Islet of Langerhans (tissue), 1 donor: ENCODE results near the gene BTBD17.

ENCODE experiments used
- FAIRE-seq: peaks from one replicate; lab custom pipeline; 2011; peaks lifted over from hg19 to GRCh38; lab: Jason Lieb, UNC

The BTBD17 gene

GRCh38 chr17:74335529-74336062 is 26.1 kb downstream of the BTBD17 start:
- no peak for FAIRE-seq

GRCh38 chr17:74334393-74335039 is 27.2 kb downstream of the BTBD17 start:
- no peak for FAIRE-seq

GRCh38 chr17:74332763-74333283 is 28.8 kb downstream of the BTBD17 start:
- no peak for FAIRE-seq

GRCh38 chr17:74332017-74332650 is 29.5 kb downstream of the BTBD17 start:
- no peak for FAIRE-seq

GRCh38 chr17:74330446-74330845 is 31.2 kb downstream of the BTBD17 start:
- FAIRE-seq: no peak

- FAIRE-seq: no peak
These were observed 32.3 kb downstream of the BTBD17 start for GRCh38 chr17:74329378-74329777.

DNA sequence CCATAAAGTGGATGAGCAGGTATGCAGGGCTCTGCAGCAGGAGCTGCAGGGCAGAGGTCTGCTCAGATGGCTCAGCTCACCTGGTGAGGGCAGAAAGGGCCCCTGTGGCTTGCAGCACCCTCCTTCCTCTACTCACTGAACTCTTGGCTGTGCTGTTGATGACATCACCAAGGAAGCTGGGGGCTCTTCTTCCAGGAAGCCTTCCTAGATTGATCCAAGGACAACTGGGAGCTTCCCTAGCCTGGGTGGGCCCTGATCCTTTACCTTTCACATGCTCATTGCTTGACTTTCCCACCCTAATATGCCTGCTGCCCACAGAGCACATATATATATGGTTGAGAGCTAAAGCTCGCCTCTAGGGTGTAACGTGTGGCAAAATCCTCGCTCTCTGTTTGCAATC is 33.2 kb downstream of the BTBD17 start:
- no peak for FAIRE-seq

DNA sequence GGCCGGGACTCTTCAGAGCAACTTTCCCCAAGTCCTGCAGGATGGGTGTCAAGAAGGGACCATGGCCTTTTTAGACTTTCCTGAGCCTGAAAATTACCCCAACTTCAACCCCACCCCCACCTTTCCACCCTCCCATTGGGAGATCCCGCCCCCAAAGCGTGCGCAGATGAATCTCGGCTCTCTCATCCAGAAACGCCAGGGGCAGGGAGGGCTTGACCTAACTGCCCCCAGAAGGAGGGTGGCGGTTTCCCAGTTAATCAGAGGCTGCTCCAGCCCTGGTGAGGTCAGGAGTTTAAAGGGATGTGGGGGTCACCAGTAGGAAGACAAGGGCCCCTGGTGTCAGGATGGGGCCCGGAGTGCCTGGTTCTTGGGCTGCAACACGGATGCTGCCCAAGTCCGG is 35.2 kb downstream of the BTBD17 start:
- no peak for FAIRE-seq

GRCh38 chr17:74325743-74326379 is 35.8 kb downstream of the BTBD17 start, which contains the start of gene KIF19:
TSS of gene KIF19 (plus strand) at chr17:74326226. CDS start at chr17:74326350, 124 bp downstream.
- no peak for FAIRE-seq

DNA sequence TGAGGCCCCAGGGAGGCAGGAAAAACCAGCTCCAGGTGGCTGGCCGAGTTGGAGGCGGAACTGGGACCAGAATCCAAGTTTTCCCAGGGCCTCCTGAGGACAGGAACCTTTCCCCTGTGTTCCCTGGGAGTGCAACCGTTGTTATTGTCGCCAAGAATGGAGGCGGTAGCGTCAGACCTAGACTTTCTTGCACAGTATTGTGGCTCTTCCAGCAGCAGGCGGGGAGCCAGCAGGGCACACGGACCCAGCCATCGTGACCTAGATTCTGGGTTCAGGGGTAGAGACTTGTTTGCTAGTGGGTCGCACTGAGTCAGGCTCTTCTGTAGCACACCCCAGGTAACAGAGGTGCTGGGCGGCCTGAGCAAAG is 36.3 kb downstream of the BTBD17 start:
- no peak for FAIRE-seq

- no peak for FAIRE-seq
These were observed 37.1 kb downstream of the BTBD17 start for GRCh38 chr17:74324521-74324920.

- FAIRE-seq: no peak
These were observed 43.3 kb downstream of the BTBD17 start for GRCh38 chr17:74318391-74318790.

- no peak for FAIRE-seq
These were observed 44.6 kb downstream of the BTBD17 start for GRCh38 chr17:74317071-74317470.

DNA sequence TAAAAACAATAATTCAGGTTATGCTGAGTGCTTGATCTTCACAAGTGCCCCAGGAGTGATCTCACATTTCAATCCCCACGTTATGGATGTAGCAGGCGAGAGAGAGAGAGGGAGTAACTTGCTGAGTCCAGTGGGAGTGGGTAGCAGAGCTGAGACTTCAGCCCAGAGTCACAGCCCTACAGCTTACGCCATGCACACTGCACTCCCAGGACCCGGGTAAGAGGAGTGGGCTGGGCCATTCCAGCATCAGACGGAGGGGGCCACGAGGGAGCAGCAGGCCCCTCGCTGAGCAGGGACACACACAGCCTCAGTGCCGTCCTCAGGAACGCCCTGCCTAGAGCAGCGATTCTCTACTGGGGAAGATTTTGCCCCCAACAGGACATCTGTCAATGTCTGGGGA is 45.4 kb downstream of the BTBD17 start:
- no peak for FAIRE-seq

GRCh38 chr17:74314877-74315276 is 46.8 kb downstream of the BTBD17 start:
- FAIRE-seq: no peak

- FAIRE-seq: no peak
These were observed 51.8 kb downstream of the BTBD17 start for GRCh38 chr17:74309902-74310301.

- no peak for FAIRE-seq
These were observed 53.5 kb downstream of the BTBD17 start for GRCh38 chr17:74307984-74308773.
